H1 (cell line): ENCODE data around the gene CLPSL2. TPM values are rescaled to one million over a fixed set of nuclear protein-coding genes. Genes with fewer than 3 reads are reported as not detected.

Experiments
- CTCF ChIA-PET: fragments of 300-600 bp; sonication (Branson Sonifier 250); formaldehyde crosslinking; loops from one replicate; lab custom pipeline; 2021; ENCODE audit not compliant: partially characterized antibody; lab: Charles Lee
- POLR2A ChIA-PET: fragments of 300-600 bp; sonication (Branson Sonifier 250); formaldehyde crosslinking; loops from one replicate; lab custom pipeline; 2021; ENCODE audit warnings: inconsistent platforms; ENCODE audit not compliant: partially characterized antibody; lab: Charles Lee
- DNase-seq, 2 experiments: peaks; one replicate each; pipeline versions ENCODE4 v3.0.0 to v3.0.0-alpha.2; 2010 to 2022; ENCODE audit warnings: low spot score in 2 of 2, low read depth in 1 of 2, mixed read lengths in 1 of 2
- FAIRE-seq: peaks from 2 replicates; lab custom pipeline; 2011; peaks lifted over from hg19 to GRCh38; lab: Jason Lieb, UNC
- H2AFZ ChIP-seq: 2 replicates; pipeline ENCODE4 v1.8.1; 2012; ENCODE audit warnings: low read length, inconsistent platforms
- H2AK5ac ChIP-seq: 2 replicates; pipeline ENCODE4 v1.6.1; 2013; ENCODE audit warnings: low read depth, low read length
- H2BK120ac ChIP-seq: replicated peaks from 2 replicates; pipeline ENCODE3; 2013; ENCODE audit warnings: low read depth, low read length, inconsistent platforms
- H2BK12ac ChIP-seq: 2 replicates; pipeline ENCODE4 v1.6.1; 2013; ENCODE audit warnings: low read depth, low read length
- H2BK15ac ChIP-seq: 2 replicates; pipeline ENCODE4 v1.6.1; 2013; ENCODE audit warnings: low read length
- H2BK20ac ChIP-seq: 2 replicates; pipeline ENCODE4 v1.6.1; 2013; ENCODE audit warnings: low read length
- H2BK5ac ChIP-seq: 2 replicates; pipeline ENCODE4 v1.6.1; 2013; ENCODE audit warnings: low read depth, low read length
- H3K14ac ChIP-seq: 2 replicates; pipeline ENCODE4 v1.6.1; 2013; ENCODE audit warnings: inconsistent platforms; ENCODE audit not compliant: insufficient read length
- H3K18ac ChIP-seq: 2 replicates; pipeline ENCODE4 v1.6.1; 2013; ENCODE audit warnings: low read length; ENCODE audit errors: extremely low read depth
- H3K23ac ChIP-seq: 2 replicates; pipeline ENCODE4 v1.6.1; 2013; ENCODE audit warnings: inconsistent platforms; ENCODE audit not compliant: insufficient read length
- H3K23me2 ChIP-seq: 2 replicates; pipeline ENCODE4 v1.6.1; 2013; ENCODE audit warnings: low read depth, low read length
- H3K27ac ChIP-seq: 2 replicates; pipeline ENCODE4 v1.6.1; 2011; ENCODE audit warnings: low read depth, low read length, inconsistent platforms
- H3K27me3 ChIP-seq, 4 experiments: replicated peaks in 1 of 4; 1 replicate in 1 of 4; 2 replicates in 3 of 4; pipeline versions ENCODE4 v1.6.1 to v1.8.1; 2011 to 2013; ENCODE audit warnings: low read length in 3 of 4, mild to moderate bottlenecking in 3 of 4, inconsistent platforms in 2 of 4, mixed read lengths in 2 of 4, moderate library complexity in 1 of 4; ENCODE audit not compliant: control insufficient read depth in 3 of 4, insufficient read depth in 3 of 4; ENCODE audit errors: extremely low read depth in 1 of 4
- H3K36me3 ChIP-seq, 4 experiments: 2 replicates each; pipeline versions ENCODE4 v1.6.1 to v1.8.1; 2011 to 2013; ENCODE audit warnings: mild to moderate bottlenecking in 4 of 4, low read length in 3 of 4, moderate library complexity in 2 of 4, control low read depth in 1 of 4, inconsistent platforms in 1 of 4; ENCODE audit not compliant: insufficient read depth in 4 of 4, control insufficient read depth in 2 of 4
- H3K4ac ChIP-seq: replicated peaks from 2 replicates; pipeline ENCODE3; 2013; ENCODE audit warnings: low read length, low read depth, mixed read lengths, inconsistent platforms; ENCODE audit not compliant: insufficient read length
- H3K4me1 ChIP-seq, 4 experiments: replicated peaks in 1 of 4; 1 replicate in 1 of 4; 2 replicates in 3 of 4; pipeline versions ENCODE4 v1.6.1 to v1.8.1; 2011 to 2013; ENCODE audit warnings: low read length in 3 of 4, inconsistent platforms in 2 of 4, mixed read lengths in 1 of 4; ENCODE audit not compliant: insufficient read depth in 4 of 4, control insufficient read depth in 3 of 4
- H3K4me2 ChIP-seq, 2 experiments: 2 replicates each; pipeline versions ENCODE4 v1.6.1 to v1.8.1; 2011 to 2013; ENCODE audit warnings: low read depth in 2 of 2, low read length in 2 of 2, control low read depth in 1 of 2, inconsistent platforms in 1 of 2, mild to moderate bottlenecking in 1 of 2; ENCODE audit not compliant: insufficient read depth in 1 of 2
- H3K4me3 ChIP-seq, 4 experiments: fragments of 200-600, 300-600 bp in 1 of 4; sonication (generic), shearing (Covaris generic), sonication (Bioruptor Twin) in 1 of 4; 2 replicates each; pipeline versions ENCODE4 v1.5.1 to v1.8.1; 2011 to 2016; ENCODE audit warnings: low read length in 4 of 4, low read depth in 3 of 4, control low read depth in 2 of 4, inconsistent platforms in 2 of 4, mild to moderate bottlenecking in 2 of 4, mixed read lengths in 1 of 4, moderate library complexity in 1 of 4; ENCODE audit not compliant: insufficient read depth in 2 of 4; ENCODE audit errors: extremely low read depth in 1 of 4
- H3K56ac ChIP-seq: replicated peaks from 2 replicates; pipeline ENCODE3; 2013; ENCODE audit warnings: low read depth, mild to moderate bottlenecking, mixed read lengths, low read length, inconsistent platforms; ENCODE audit not compliant: insufficient read length
- H3K79me1 ChIP-seq: 2 replicates; pipeline ENCODE4 v1.6.1; 2013; ENCODE audit warnings: low read depth, low read length, control low read depth
- H3K79me2 ChIP-seq, 2 experiments: 2 replicates each; pipeline versions ENCODE4 v1.6.1 to v1.8.1; 2012 to 2013; ENCODE audit warnings: low read length in 2 of 2, mild to moderate bottlenecking in 2 of 2, inconsistent platforms in 1 of 2; ENCODE audit not compliant: insufficient read depth in 2 of 2, control insufficient read depth in 1 of 2
- H3K9ac ChIP-seq, 4 experiments: replicated peaks in 1 of 4; 1 replicate in 1 of 4; 2 replicates in 3 of 4; pipeline versions ENCODE4 v1.6.1 to v1.8.1; 2011 to 2013; ENCODE audit warnings: low read depth in 3 of 4, low read length in 3 of 4, control low read depth in 2 of 4, mild to moderate bottlenecking in 2 of 4, moderate library complexity in 2 of 4, inconsistent platforms in 1 of 4; ENCODE audit errors: extremely low read depth in 1 of 4
- H3K9me3 ChIP-seq, 2 experiments: 2 replicates each; pipeline versions ENCODE4 v1.6.1 to v1.8.1; 2012 to 2013; ENCODE audit warnings: mild to moderate bottlenecking in 2 of 2, moderate library complexity in 2 of 2, control low read depth in 1 of 2, inconsistent platforms in 1 of 2, low read depth in 1 of 2, low read length in 1 of 2, mixed read lengths in 1 of 2; ENCODE audit not compliant: insufficient read depth in 2 of 2
- H4K20me1 ChIP-seq, 2 experiments: replicated peaks in 1 of 2; 2 replicates each; pipeline versions ENCODE3 to v1.8.1; 2011 to 2013; ENCODE audit warnings: inconsistent platforms in 2 of 2, low read length in 2 of 2, mild to moderate bottlenecking in 1 of 2; ENCODE audit not compliant: insufficient read depth in 2 of 2, control insufficient read depth in 1 of 2
- H4K5ac ChIP-seq: 2 replicates; pipeline ENCODE4 v1.6.1; 2013; ENCODE audit warnings: low read length, low read depth, mixed read lengths, inconsistent platforms; ENCODE audit not compliant: insufficient read length
- H4K8ac ChIP-seq: 2 replicates; pipeline ENCODE4 v1.8.0; 2013; ENCODE audit warnings: mild to moderate bottlenecking, moderate library complexity, low read length, inconsistent platforms; ENCODE audit not compliant: insufficient read depth; ENCODE audit errors: extremely low read depth
- H4K91ac ChIP-seq: replicated peaks from 2 replicates; pipeline ENCODE3; 2013; ENCODE audit warnings: low read length, mixed read lengths, inconsistent platforms; ENCODE audit not compliant: insufficient read length
- BCL11A ChIP-seq, 2 experiments: IDR thresholded peaks; one replicate each; pipeline ENCODE4 v1.6.1; 2011; ENCODE audit warnings: low read depth in 2 of 2, low read length in 2 of 2, mild to moderate bottlenecking in 2 of 2
- CEBPB ChIP-seq: IDR thresholded peaks from 2 replicates; pipeline ENCODE4 v1.6.1; 2012; ENCODE audit warnings: low read depth, low read length
- CHD1 ChIP-seq: IDR thresholded peaks from 2 replicates; pipeline ENCODE4 v1.6.1; 2012; ENCODE audit warnings: low read depth, low read length, improper control_type of control experiment
- EP300 ChIP-seq, 2 experiments: IDR thresholded peaks; 1 replicate in 1 of 2; 2 replicates in 1 of 2; pipeline ENCODE4 v1.6.1; 2011 to 2012; ENCODE audit warnings: low read depth in 2 of 2, low read length in 2 of 2, mild to moderate bottlenecking in 2 of 2, borderline replicate concordance in 1 of 2, inconsistent platforms in 1 of 2, moderate library complexity in 1 of 2
- EZH2 ChIP-seq: fragments of 200-600 bp; sonication (generic); IDR thresholded peaks from 2 replicates; pipeline ENCODE4 v1.7.1; 2012; ENCODE audit warnings: low read depth, mild to moderate bottlenecking, moderate library complexity, low read length, inconsistent platforms; ENCODE audit not compliant: severe bottlenecking
- KDM4A ChIP-seq: IDR thresholded peaks from one replicate; pipeline ENCODE4 v1.7.1; 2012; ENCODE audit warnings: low read depth, mild to moderate bottlenecking, moderate library complexity, low read length, inconsistent platforms; ENCODE audit not compliant: severe bottlenecking
- KDM5A ChIP-seq: fragments of 200-600 bp; IDR thresholded peaks from 2 replicates; pipeline ENCODE4 v1.7.1; 2012; ENCODE audit warnings: mild to moderate bottlenecking, low read length, inconsistent platforms, mixed read lengths
- MAFK ChIP-seq: IDR thresholded peaks from 2 replicates; pipeline ENCODE4 v1.6.1; 2012; ENCODE audit warnings: low read depth, mild to moderate bottlenecking, improper control_type of control experiment, low read length
- PHF8 ChIP-seq: fragments of 200-600 bp; sonication (generic); conservative IDR thresholded peaks from 2 replicates; pipeline ENCODE4 v1.7.1; 2012; ENCODE audit warnings: low read depth, mild to moderate bottlenecking, inconsistent platforms, low read length, moderate library complexity
- RBBP5 ChIP-seq: IDR thresholded peaks from 2 replicates; pipeline ENCODE4 v1.7.1; 2012; ENCODE audit warnings: low read depth, mild to moderate bottlenecking, inconsistent platforms, low read length, moderate library complexity, borderline replicate concordance
- RXRA ChIP-seq: IDR thresholded peaks from 2 replicates; pipeline ENCODE4 v1.6.1; 2011; ENCODE audit warnings: low read depth, mild to moderate bottlenecking, low read length, moderate library complexity; ENCODE audit not compliant: insufficient read depth
- SIX5 ChIP-seq: IDR thresholded peaks from 2 replicates; pipeline ENCODE4 v1.6.1; 2011; ENCODE audit warnings: mild to moderate bottlenecking, low read depth, low read length
- SP1 ChIP-seq: IDR thresholded peaks from 2 replicates; pipeline ENCODE4 v1.6.1; 2011; ENCODE audit warnings: low read depth, low read length
- SP4 ChIP-seq: IDR thresholded peaks from 2 replicates; pipeline ENCODE4 v1.6.1; 2012; ENCODE audit warnings: low read length, inconsistent platforms
- SUZ12 ChIP-seq: fragments of 200-600 bp; sonication (generic); IDR thresholded peaks from 2 replicates; pipeline ENCODE4 v1.6.1; 2012; ENCODE audit warnings: mild to moderate bottlenecking, inconsistent platforms, low read length, moderate library complexity, mixed read lengths
- WGBS, 2 experiments: shearing (Covaris generic) in 1 of 2; methylation state at CpG; one replicate each; pipeline versions ENCODE4 v1.1.6 to v1.1.7; 2013 to 2015; ENCODE audit warnings: low lambda C conversion rate in 2 of 2, mixed read lengths in 2 of 2, inconsistent platforms in 1 of 2, low coverage in 1 of 2, missing lambda C conversion rate in 1 of 2; ENCODE audit not compliant: insufficient replicate concordance in 2 of 2, insufficient coverage in 1 of 2, insufficient read length in 1 of 2; ENCODE audit errors: extremely low coverage in 1 of 2, missing lambda C conversion rate in 1 of 2; 5-methylcytosine and 5-hydroxymethylcytosine counted together
- polyA plus RNA-seq, 7 experiments: library from polyadenylated mRNA; depleted of rRNA in 3 of 7; stranded (reverse) in 5 of 7; unstranded in 2 of 7; fragments of >200 nt in 5 of 7; fragments of 200-250 nt in 2 of 7; gene quantifications; 1 replicate in 5 of 7; 2 replicates in 1 of 7; 4 replicates in 1 of 7; pipeline versions ENCODE4 v1.2.1 to v1.2.3, GENCODE V29; 2011 to 2013; ENCODE audit warnings: missing spikeins in 2 of 7, mixed read lengths in 2 of 7
- total RNA-seq: library from RNA; stranded (reverse); fragmentation: NEBNext Ultra II Directional; extraction: Animal tissue kit (Norgen Biotek cat#: 25700); gene quantifications from 2 replicates; pipeline ENCODE4 v1.2.1, GENCODE V29; 2021

CLPSL2 gene
- total and polyA plus RNA-seq, 2 of the 8 experiments (the other 6 are each of a cell fraction or from before 2014, with no cell fraction given), result 1.4 to 3.4 TPM

DNA sequence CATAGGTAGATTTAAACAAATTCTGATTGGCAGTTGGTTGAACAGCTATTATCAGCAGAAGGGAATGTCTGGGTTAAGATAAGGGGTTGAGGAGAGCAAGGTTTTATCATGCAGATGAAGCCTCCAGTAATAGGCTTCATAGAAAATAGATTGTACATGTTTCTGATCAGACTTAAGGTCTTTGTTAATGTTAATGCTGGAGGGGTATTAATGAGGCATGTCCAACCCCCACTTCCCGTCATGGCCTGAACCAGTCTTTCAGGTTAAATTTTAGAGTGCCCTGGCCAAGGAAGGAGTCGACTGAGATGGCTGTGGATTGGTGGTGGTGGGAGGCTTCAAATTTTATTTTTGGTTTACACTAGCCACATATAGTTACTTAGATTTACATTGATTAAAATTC lies 7.8 kb downstream of the CLPSL2 start:
- Histone ChIP-seq H2BK120ac (no peak overlapping the region), H3K4me2 (no peak overlapping the region), H3K56ac (no peak overlapping the region), H4K8ac (no peak overlapping the region), H3K9ac (no peak overlapping the region), H3K18ac (no peak overlapping the region), H3K27ac (no peak overlapping the region), H3K4me3 (no peak overlapping the region), H4K20me1 (no peaks in the 10 kb centered on the region), H4K91ac (no peak overlapping the region), H3K79me1 (no peaks in the 10 kb centered on the region), H2BK15ac (no peak overlapping the region), H3K23ac (no peak overlapping the region), H2BK12ac (no peak overlapping the region), H3K23me2 (no peaks in the 10 kb centered on the region), H2AK5ac (no peak overlapping the region), H2AFZ (no peak overlapping the region), H3K4me1 (peaks cover 0 to 5% (median under 1%) of the 10 kb centered on the region in 4 experiments; a peak in 3 of 7 replicates), H2BK20ac (no peak overlapping the region), H3K4ac (no peak overlapping the region), H4K5ac (no peak overlapping the region), H3K79me2 (no peaks in the 10 kb centered on the region), H3K9me3 (no peaks in the 10 kb centered on the region), H3K36me3 (no peaks in the 10 kb centered on the region), H3K27me3 (no peaks in the 10 kb centered on the region), H3K14ac (no peak overlapping the region), H2BK5ac (no peak overlapping the region)
- WGBS, 2 experiments, result 85% methylated on average over 2 of the region's 2 CpGs; no CpG with 5 or more reads in 1 of the 2 experiments
- no peak for FAIRE-seq
- no peak for DNase-seq
- POLR2A ChIA-PET, result interaction anchor here (1.2 to 1.7 kb wide), 3 partner anchors 8 to 20 kb away, joined by 3 to 14 read pairs (median 3); partner anchors contain the start of gene CLPS
- CTCF ChIA-PET, result interaction anchor here (1.2 kb wide), 2 partner anchors 13 to 47 kb away, joined by 5 read pairs; partner anchors contain the start of genes ARMC12 and CLPS
- TF ChIP-seq PHF8, result no peak
- no peak for TF ChIP-seq SUZ12
- TF ChIP-seq SIX5, result no peak
- TF ChIP-seq EP300 (IDR thresholded peaks at IDR 0.05; ENCODE audit: borderline replicate concordance in 1 of 2, low read depth in 2 of 2, low read length in 2 of 2), result no peak
- no peak for TF ChIP-seq SP1
- no peak for TF ChIP-seq KDM5A
- no peak for TF ChIP-seq RBBP5
- TF ChIP-seq MAFK, result no peak
- no peak for TF ChIP-seq SP4
- no peak for TF ChIP-seq CHD1
- TF ChIP-seq CEBPB, result no peak
- no peak for TF ChIP-seq EZH2
- no peak for TF ChIP-seq KDM4A
- TF ChIP-seq BCL11A (IDR thresholded peaks at IDR 0.05; ENCODE audit: low read depth in 2 of 2, low read length in 2 of 2), result no peak
- TF ChIP-seq RXRA, result no peak
